ENCODE measurements around the gene DACT2. TPM values are rescaled to one million over a fixed set of nuclear protein-coding genes. Genes with fewer than 3 reads are reported as not detected.

DACT2 gene
- total RNA-seq, 4 donors from 2014 or later, result 0.24 TPM; not detected in 3

DNA sequence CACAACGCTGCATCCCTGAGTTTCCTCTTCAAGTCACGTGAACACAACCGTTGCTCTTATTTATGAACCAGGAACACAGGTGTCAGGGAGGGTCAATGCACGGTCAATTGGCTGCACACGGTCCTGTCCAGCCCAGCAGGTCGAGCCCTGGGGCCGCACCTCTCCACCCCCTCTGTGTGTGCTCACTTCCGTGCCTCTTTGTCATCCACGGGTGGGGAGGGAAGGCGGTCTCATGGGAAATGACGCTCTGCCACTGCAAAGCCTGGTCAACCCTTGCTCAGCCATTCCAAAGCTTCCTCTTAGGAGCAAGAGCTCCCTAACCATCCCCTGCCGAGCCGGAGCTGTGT, 38.7 kb downstream of the DACT2 start:
- no peak overlapping the region for H3K27ac ChIP-seq
- H3K4me3 ChIP-seq, result no peak overlapping the region
- H3K27me3 ChIP-seq, result peaks cover 0 to 12% (median 12%) of the 10 kb centered on the region in 3 donors
- no peak for TF ChIP-seq POLR2A (IDR thresholded peaks at IDR 0.05)
- TF ChIP-seq, protein P1, sequence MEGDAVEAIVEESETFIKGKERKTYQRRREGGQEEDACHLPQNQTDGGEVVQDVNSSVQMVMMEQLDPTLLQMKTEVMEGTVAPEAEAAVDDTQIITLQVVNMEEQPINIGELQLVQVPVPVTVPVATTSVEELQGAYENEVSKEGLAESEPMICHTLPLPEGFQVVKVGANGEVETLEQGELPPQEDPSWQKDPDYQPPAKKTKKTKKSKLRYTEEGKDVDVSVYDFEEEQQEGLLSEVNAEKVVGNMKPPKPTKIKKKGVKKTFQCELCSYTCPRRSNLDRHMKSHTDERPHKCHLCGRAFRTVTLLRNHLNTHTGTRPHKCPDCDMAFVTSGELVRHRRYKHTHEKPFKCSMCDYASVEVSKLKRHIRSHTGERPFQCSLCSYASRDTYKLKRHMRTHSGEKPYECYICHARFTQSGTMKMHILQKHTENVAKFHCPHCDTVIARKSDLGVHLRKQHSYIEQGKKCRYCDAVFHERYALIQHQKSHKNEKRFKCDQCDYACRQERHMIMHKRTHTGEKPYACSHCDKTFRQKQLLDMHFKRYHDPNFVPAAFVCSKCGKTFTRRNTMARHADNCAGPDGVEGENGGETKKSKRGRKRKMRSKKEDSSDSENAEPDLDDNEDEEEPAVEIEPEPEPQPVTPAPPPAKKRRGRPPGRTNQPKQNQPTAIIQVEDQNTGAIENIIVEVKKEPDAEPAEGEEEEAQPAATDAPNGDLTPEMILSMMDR (IDR thresholded peaks at IDR 0.05 in 4 of 5, conservative IDR thresholded peaks at IDR 0.05 in 1 of 5), result no peak
- intact Hi-C loops (cut with DNase I; ENCODE audit: low total_unique reads) (no loop called here), in situ Hi-C loops (cut with MboI; ENCODE audit: low sequenced_read_pairs in 4 of 4) (no loop called here)
- DNase-seq (no peak), ATAC-seq (no peak)
- H3K9me3 ChIP-seq, result no peaks in the 10 kb centered on the region
- no peaks in the 10 kb centered on the region for H3K36me3 ChIP-seq
- H3K4me1 ChIP-seq, result no peaks in the 10 kb centered on the region

DNA sequence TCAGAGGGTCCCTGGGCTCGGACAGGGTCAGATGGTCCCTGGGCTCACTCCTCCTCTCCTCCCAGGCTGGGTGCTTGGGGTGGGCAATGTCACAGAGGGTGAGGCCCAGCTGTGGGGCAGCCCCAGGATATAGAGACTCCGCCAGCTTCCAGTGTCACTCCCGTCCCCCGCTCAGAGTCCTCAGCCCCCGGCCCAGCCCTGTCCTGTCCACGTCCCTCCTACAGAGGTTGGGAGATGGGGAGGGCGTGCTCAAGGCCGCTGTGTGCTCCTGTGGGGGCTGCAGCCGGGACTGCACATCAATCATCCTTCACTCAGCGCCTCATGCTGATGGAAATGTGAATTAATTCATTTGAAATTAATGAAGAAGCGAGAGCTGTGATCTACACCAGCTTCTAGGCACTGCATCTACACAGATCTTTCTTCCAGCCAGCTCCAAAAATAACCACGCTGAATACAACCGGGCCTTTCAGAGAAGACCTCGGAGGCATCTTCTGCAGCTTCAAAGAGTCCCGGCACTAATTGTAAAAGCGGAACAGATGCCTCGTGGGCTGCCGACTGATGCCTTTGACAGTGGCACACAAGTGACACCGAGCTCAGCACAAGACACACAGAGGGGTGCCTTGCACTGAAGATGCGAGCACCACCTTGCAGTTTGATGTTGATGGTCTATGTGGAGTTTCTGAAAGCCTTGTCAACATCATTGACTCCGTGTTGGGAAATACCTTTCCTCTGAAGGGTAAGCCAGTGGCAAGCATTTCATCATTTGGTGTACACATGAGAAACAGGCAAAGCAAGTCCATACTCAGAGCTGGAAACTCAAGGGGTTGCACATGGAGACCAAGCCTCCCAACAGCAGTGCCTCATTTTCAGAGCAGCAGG, 39.3 kb downstream of the DACT2 start:
- no peak for TF ChIP-seq POLR2A (IDR thresholded peaks at IDR 0.05)
- TF ChIP-seq, protein P1 (IDR thresholded peaks at IDR 0.05 in 4 of 5, conservative IDR thresholded peaks at IDR 0.05 in 1 of 5), result no peak
- in situ Hi-C loops (cut with MboI; ENCODE audit: low sequenced_read_pairs in 4 of 4), result no loop called here
- Histone ChIP-seq H3K4me1 (no peaks in the 10 kb centered on the region), H3K36me3 (no peaks in the 10 kb centered on the region), H3K27me3 (peaks cover 0 to 12% (median 12%) of the 10 kb centered on the region in 3 donors), H3K27ac (no peak overlapping the region), H3K4me3 (no peak overlapping the region), H3K9me3 (no peaks in the 10 kb centered on the region)
- no peak for DNase-seq
- ATAC-seq, result no peak
- intact Hi-C loops (cut with DNase I; ENCODE audit: low total_unique reads), result no loop called here

DNA sequence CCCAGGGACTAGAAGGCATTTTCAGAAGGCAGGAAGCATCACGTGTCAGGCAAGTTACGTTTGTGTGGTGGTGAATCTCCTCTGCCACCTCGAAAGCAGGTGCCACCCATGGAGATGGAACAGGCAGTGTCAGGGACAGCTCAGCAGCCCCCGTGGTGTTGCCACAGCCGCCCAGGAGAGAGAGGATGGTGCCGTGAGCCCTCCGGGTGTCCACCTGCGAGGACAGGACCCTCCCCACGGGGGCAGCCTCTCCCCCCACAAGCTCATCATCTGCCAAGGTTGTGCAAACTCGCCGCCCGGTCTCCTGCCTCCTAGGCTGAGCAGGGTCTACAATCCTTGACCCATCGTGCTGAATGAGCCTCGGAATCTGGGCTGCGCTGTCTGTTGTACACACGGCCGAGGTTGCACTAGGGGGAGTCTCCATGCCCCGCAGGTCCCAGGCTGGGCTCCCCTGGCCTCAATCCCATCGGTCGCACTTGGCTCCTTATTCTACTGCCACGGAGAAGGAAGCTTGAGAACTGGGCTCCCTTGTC, 40.1 kb downstream of the DACT2 start:
- H3K27me3 ChIP-seq, result peaks cover 0 to 12% (median 12%) of the 10 kb centered on the region in 3 donors
- DNase-seq, result no peak

DNA sequence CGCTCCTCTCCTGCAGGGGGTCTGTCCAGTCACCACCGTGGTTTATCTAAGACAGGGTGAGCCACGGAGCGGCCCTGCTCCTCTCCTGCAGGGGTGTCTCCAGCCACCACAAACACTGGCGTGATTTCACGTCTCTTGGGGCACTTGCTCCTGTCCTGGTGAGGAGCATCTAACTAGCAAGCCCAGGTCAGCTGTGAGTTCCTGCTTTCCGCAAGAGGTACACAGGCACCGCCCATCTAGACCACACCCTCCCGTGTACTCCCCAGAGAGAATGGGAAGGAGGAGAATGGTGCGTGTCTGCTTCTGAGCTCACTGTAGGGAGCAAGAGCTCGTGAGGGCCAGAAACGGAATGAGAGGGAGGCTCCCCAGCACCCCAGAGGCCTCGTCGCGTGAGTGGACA, 40.7 kb downstream of the DACT2 start:
- no peaks in the 10 kb centered on the region for H3K36me3 ChIP-seq
- peaks cover 0 to 12% (median 12%) of the 10 kb centered on the region in 3 donors for H3K27me3 ChIP-seq
- intact Hi-C loops (cut with DNase I; ENCODE audit: low total_unique reads) (no loop called here), in situ Hi-C loops (cut with MboI; ENCODE audit: low sequenced_read_pairs in 4 of 4) (no loop called here)
- no peak for DNase-seq
- no peaks in the 10 kb centered on the region for H3K4me1 ChIP-seq
- no peak overlapping the region for H3K4me3 ChIP-seq
- no peaks in the 10 kb centered on the region for H3K9me3 ChIP-seq
- ATAC-seq, result no peak
- TF ChIP-seq, protein P1 (IDR thresholded peaks at IDR 0.05 in 4 of 5, conservative IDR thresholded peaks at IDR 0.05 in 1 of 5), result no peak
- no peak for TF ChIP-seq POLR2A (IDR thresholded peaks at IDR 0.05)
- no peak overlapping the region for H3K27ac ChIP-seq

More for the DNA sequence above, 40.1 kb downstream of the DACT2 start:
- Histone ChIP-seq H3K27ac (no peak overlapping the region), H3K9me3 (no peaks in the 10 kb centered on the region), H3K4me1 (no peaks in the 10 kb centered on the region), H3K36me3 (no peaks in the 10 kb centered on the region), H3K4me3 (no peak overlapping the region)
- no peak for ATAC-seq
- intact Hi-C loops (cut with DNase I; ENCODE audit: low total_unique reads), result no loop called here
- in situ Hi-C loops (cut with MboI; ENCODE audit: low sequenced_read_pairs in 4 of 4), result no loop called here
- TF ChIP-seq, protein P1 (IDR thresholded peaks at IDR 0.05 in 4 of 5, conservative IDR thresholded peaks at IDR 0.05 in 1 of 5), result no peak
- TF ChIP-seq POLR2A (IDR thresholded peaks at IDR 0.05), result no peak

All from gastrocnemius medialis (tissue), 4 donors.